Kidney (tissue), 14 donors: ENCODE data around the gene PC. TPM values are rescaled to one million over a fixed set of nuclear protein-coding genes. Genes with fewer than 3 reads are reported as not detected.
A peak's percentile ranks its signal among the peaks of the same experiment; 100 is the strongest.

Experiments
- DNase-seq, 5 donors: peaks; one replicate each; pipeline ENCODE4 v3.0.0-alpha.2; 2013 to 2020
- FAIRE-seq: peaks from 2 replicates; lab custom pipeline; 2012; peaks lifted over from hg19 to GRCh38; lab: Jason Lieb, UNC
- H3K27ac ChIP-seq, 2 donors: one replicate each; pipeline ENCODE4 v1.7.0; 2013; ENCODE audit warnings: low read depth in 2 of 2, low read length in 2 of 2, inconsistent platforms in 1 of 2
- H3K27me3 ChIP-seq: one replicate; pipeline ENCODE4 v1.7.1; 2013; ENCODE audit warnings: low read length, inconsistent platforms; ENCODE audit not compliant: control insufficient read depth, insufficient read depth
- H3K36me3 ChIP-seq, 3 donors: one replicate each; pipeline versions ENCODE4 v1.7.0 to v1.7.1; 2013; ENCODE audit warnings: low read length in 3 of 3, control low read depth in 1 of 3, inconsistent platforms in 1 of 3; ENCODE audit not compliant: insufficient read depth in 3 of 3, control insufficient read depth in 2 of 3
- H3K4me1 ChIP-seq, 3 donors: one replicate each; pipeline versions ENCODE4 v1.7.0 to v1.7.1; 2013; ENCODE audit warnings: low read length in 3 of 3, inconsistent platforms in 1 of 3, low read depth in 1 of 3; ENCODE audit not compliant: control insufficient read depth in 2 of 3, insufficient read depth in 2 of 3
- H3K4me3 ChIP-seq, 3 donors: one replicate each; pipeline versions ENCODE4 v1.7.0 to v1.8.1; 2013; ENCODE audit warnings: low read length in 3 of 3, control low read depth in 1 of 3, inconsistent platforms in 1 of 3
- H3K9ac ChIP-seq, 3 donors: one replicate each; pipeline versions ENCODE4 v1.7.0 to v1.7.1; 2013; ENCODE audit warnings: low read length in 3 of 3, control low read depth in 1 of 3, inconsistent platforms in 1 of 3
- H3K9me3 ChIP-seq, 3 donors: one replicate each; pipeline versions ENCODE4 v1.7.0 to v1.7.1; 2013; ENCODE audit warnings: low read length in 3 of 3, control low read depth in 1 of 3, inconsistent platforms in 1 of 3; ENCODE audit not compliant: control insufficient read depth in 2 of 3, insufficient read depth in 1 of 3
- intact Hi-C: fragments of 100-400 bp; cut with DNase I; formaldehyde crosslinking; loops from one replicate; pipeline ENCODE4 v1.11.1; 2022
- polyA plus RNA-seq: library from polyadenylated mRNA; stranded (reverse); fragments of 350-450 nt; fragmentation: Illumina TruSeq; extraction: RNeasy Lipid Tissue Mini Kit (QIAGEN cat#74804); gene quantifications from one replicate; pipeline ENCODE4 v1.2.3, GENCODE V29; 2014; ENCODE audit warnings: low read depth, low replicate concordance; ENCODE audit not compliant: insufficient read depth
- total RNA-seq: library from RNA; stranded (reverse); fragmentation: NEBNext Ultra II Directional; extraction: Animal tissue kit (Norgen Biotek cat#: 25700); gene quantifications from one replicate; pipeline ENCODE4 v1.2.1, GENCODE V29; 2021
- TF ChIP-seq, protein P1 (sequence below): IDR thresholded peaks from 3 replicates; pipeline ENCODE4 v1.5.1; 2012; ENCODE audit warnings: mild to moderate bottlenecking, moderate library complexity, borderline replicate concordance; ENCODE audit not compliant: insufficient read depth; ENCODE audit errors: extremely low read depth
- donor health status: control.
- donor health status: control.
- donor health status: control.
- donor health status: control.
- donor health status: control.
- donor health status: DM: yes; HTN: yes; CAD: no.
- donor health status: Normal renal cell carcinoma (clear cell type).

Gene PC
- total and polyA plus RNA-seq, 2 donors from 2014 or later = 20.8 to 95.2 TPM

DNA sequence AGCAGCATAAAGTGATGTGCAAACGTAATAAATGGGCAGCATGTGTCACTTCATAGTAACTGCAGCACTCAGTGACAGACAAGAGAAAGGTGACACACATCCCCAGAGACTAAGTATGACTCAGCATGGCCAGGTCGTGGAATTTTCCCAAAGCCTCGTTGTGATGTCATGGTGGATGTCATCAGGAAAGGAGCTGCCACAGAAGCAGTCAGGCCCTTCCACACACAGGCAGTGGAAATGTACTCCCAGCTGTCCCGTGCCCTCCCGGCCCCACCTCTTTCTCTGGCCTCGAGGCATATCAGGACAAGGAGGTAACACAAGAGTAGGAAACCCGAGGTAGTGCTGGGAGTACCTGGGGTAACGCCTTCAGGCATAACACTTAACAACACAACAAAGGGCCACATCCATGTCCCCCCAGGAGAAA is 8.1 kb downstream of the PC start:
- TF ChIP-seq, protein P1, sequence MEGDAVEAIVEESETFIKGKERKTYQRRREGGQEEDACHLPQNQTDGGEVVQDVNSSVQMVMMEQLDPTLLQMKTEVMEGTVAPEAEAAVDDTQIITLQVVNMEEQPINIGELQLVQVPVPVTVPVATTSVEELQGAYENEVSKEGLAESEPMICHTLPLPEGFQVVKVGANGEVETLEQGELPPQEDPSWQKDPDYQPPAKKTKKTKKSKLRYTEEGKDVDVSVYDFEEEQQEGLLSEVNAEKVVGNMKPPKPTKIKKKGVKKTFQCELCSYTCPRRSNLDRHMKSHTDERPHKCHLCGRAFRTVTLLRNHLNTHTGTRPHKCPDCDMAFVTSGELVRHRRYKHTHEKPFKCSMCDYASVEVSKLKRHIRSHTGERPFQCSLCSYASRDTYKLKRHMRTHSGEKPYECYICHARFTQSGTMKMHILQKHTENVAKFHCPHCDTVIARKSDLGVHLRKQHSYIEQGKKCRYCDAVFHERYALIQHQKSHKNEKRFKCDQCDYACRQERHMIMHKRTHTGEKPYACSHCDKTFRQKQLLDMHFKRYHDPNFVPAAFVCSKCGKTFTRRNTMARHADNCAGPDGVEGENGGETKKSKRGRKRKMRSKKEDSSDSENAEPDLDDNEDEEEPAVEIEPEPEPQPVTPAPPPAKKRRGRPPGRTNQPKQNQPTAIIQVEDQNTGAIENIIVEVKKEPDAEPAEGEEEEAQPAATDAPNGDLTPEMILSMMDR = no peak
- Histone ChIP-seq H3K9me3 (no peaks in the 10 kb centered on the region), H3K4me3 (peak overlapping the region in 1 of 3 donors; percentile 9), H3K36me3 (no peaks in the 10 kb centered on the region), H3K27ac (no peak overlapping the region), H3K27me3 (no peaks in the 10 kb centered on the region), H3K9ac (no peak overlapping the region), H3K4me1 (no peaks in the 10 kb centered on the region)
- no peak for FAIRE-seq
- intact Hi-C loops = no loop called here
- peak; percentile 37 to 84 (median 64) for DNase-seq

DNA sequence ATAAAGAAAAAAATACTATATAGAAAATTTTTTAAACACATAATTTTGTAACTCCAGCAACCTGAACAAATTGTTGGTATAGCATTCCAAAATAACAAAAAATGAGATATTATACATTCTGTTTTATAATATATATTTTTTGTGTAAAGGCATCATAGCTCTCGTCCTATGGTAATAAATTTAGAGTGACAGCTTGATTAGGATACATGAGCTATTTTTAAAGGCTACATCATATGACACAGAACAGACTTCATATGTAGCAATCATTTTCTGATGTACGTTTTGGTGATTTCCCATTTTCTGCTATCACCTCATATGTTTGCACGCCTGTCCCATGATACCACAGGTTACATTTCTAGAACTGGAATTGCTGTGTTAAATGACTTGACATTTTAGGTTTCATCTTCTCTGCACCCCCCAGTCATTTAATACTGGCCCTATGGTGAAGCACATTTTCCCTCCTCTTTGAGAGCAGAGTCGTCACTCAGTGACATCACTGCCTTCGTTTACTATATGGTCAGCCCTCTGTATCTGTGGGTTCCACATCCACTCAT is 19.5 kb downstream of the PC start:
- no peaks in the 10 kb centered on the region for H3K4me1 ChIP-seq
- intact Hi-C loops = no loop called here
- no peaks in the 10 kb centered on the region for H3K27me3 ChIP-seq
- H3K9me3 ChIP-seq = no peaks in the 10 kb centered on the region
- no peak overlapping the region for H3K27ac ChIP-seq
- no peak for DNase-seq
- H3K36me3 ChIP-seq = no peaks in the 10 kb centered on the region
- no peak overlapping the region for H3K9ac ChIP-seq
- TF ChIP-seq, protein P1 = no peak
- FAIRE-seq = no peak
- no peak overlapping the region for H3K4me3 ChIP-seq

DNA sequence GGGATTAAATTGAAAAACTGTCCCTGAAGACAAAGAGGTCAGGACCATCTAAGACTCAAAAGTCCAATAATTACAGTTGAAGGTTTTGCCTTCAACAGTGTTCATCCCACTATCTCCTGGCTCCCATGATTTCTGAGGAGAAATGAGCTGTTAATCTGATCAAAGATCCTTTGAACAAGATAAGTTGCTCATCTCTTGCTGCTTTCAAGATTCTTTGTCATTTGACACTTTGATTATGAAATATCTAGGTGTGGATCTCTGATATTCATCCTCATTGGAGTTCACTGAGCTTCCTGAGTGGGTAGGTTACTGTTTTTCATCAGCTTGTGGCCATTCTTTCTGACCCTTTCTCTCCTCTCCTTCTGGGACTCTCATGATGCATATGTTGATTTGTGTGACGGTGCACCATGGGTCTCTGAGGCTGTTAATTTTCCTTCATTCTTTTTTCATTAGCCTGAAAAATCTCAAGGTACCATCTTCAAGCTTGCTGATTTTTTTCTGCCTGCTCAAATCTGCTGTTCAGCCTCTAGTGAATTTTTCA is 20.9 kb downstream of the PC start:
- Histone ChIP-seq H3K4me3 (no peak overlapping the region), H3K27me3 (no peaks in the 10 kb centered on the region), H3K4me1 (peaks cover 0 to 3% (median 0%) of the 10 kb centered on the region in 3 donors), H3K9me3 (no peaks in the 10 kb centered on the region), H3K27ac (no peak overlapping the region), H3K36me3 (no peaks in the 10 kb centered on the region), H3K9ac (no peak overlapping the region)
- intact Hi-C loops = no loop called here
- DNase-seq = no peak
- TF ChIP-seq, protein P1 = no peak
- no peak for FAIRE-seq
